ENCODE results near the gene EGR1. TPM values are rescaled to one million over a fixed set of nuclear protein-coding genes. Genes with fewer than 3 reads are reported as not detected.

Gene EGR1
- total RNA-seq, 1 donor from 2014 or later = 85.6 TPM

GRCh38 chr5:138444774-138445546 lies 20.3 kb upstream of the EGR1 start:
- ATAC-seq (no peak), DNase-seq (peak; percentile 50)
- peaks cover 5% of the 10 kb centered on the region for H3K4me1 ChIP-seq
- no peaks in the 10 kb centered on the region for H3K9me3 ChIP-seq
- intact Hi-C loops (cut with DNase I) = no loop called here
- no peak overlapping the region for H3K4me3 ChIP-seq
- H3K27ac ChIP-seq = no peak overlapping the region
- H3K36me3 ChIP-seq = no peaks in the 10 kb centered on the region
- no peak for TF ChIP-seq CTCF (IDR thresholded peaks at IDR 0.05)
- peaks cover under 1% of the 10 kb centered on the region for H3K27me3 ChIP-seq

GRCh38 chr5:138445547-138446271 lies 19.6 kb upstream of the EGR1 start:
- no peaks in the 10 kb centered on the region for H3K36me3 ChIP-seq
- intact Hi-C loops (cut with DNase I) = no loop called here
- H3K4me3 ChIP-seq = no peak overlapping the region
- no peaks in the 10 kb centered on the region for H3K9me3 ChIP-seq
- no peaks in the 10 kb centered on the region for H3K27me3 ChIP-seq
- no peak for ATAC-seq
- no peak overlapping the region for H3K27ac ChIP-seq
- TF ChIP-seq CTCF (IDR thresholded peaks at IDR 0.05) = no peak
- DNase-seq = peak; percentile 53
- peaks cover 5% of the 10 kb centered on the region for H3K4me1 ChIP-seq

GRCh38 chr5:138448070-138448469 lies 17.2 kb upstream of the EGR1 start:
- intact Hi-C loops (cut with DNase I) = no loop called here
- no peak for TF ChIP-seq CTCF (IDR thresholded peaks at IDR 0.05)
- no peak overlapping the region for H3K27ac ChIP-seq
- no peak for DNase-seq
- no peak for ATAC-seq
- H3K36me3 ChIP-seq = no peaks in the 10 kb centered on the region
- peaks cover 5% of the 10 kb centered on the region for H3K4me1 ChIP-seq
- H3K27me3 ChIP-seq = no peaks in the 10 kb centered on the region
- no peaks in the 10 kb centered on the region for H3K9me3 ChIP-seq
- no peak overlapping the region for H3K4me3 ChIP-seq

- DNase-seq = no peak
- Histone ChIP-seq H3K36me3 (no peaks in the 10 kb centered on the region), H3K27me3 (no peaks in the 10 kb centered on the region), H3K9me3 (no peaks in the 10 kb centered on the region), H3K4me3 (no peak overlapping the region), H3K4me1 (peaks cover 5% of the 10 kb centered on the region), H3K27ac (no peak overlapping the region)
- no peak for ATAC-seq
- TF ChIP-seq CTCF (IDR thresholded peaks at IDR 0.05) = no peak
- intact Hi-C loops (cut with DNase I) = no loop called here
Measured at GRCh38 chr5:138448481-138449398, 16.5 kb upstream of the EGR1 start.

- H3K27me3 ChIP-seq = no peaks in the 10 kb centered on the region
- no peak overlapping the region for H3K4me3 ChIP-seq
- H3K27ac ChIP-seq = no peak overlapping the region
- ATAC-seq = peak; percentile 97
- H3K36me3 ChIP-seq = no peaks in the 10 kb centered on the region
- peak; percentile 94 for TF ChIP-seq CTCF (IDR thresholded peaks at IDR 0.05)
- no peaks in the 10 kb centered on the region for H3K9me3 ChIP-seq
- H3K4me1 ChIP-seq = peaks cover 5% of the 10 kb centered on the region
- DNase-seq = peak; percentile 93
- intact Hi-C loops (cut with DNase I) = loop anchor here (5.0 kb wide), 1 partner anchor 53 kb away; no protein-coding TSS in a partner anchor
Measured at GRCh38 chr5:138449501-138450239, 15.6 kb upstream of the EGR1 start.
